HG02870 (cell line): Measurements from ENCODE around the gene ADGRL3.

Experiments
- ATAC-seq: cut with Tn5 transposase; IDR thresholded peaks from one replicate; pipeline ENCODE4 v1.9.1; 2021; ENCODE audit warnings: mild to moderate bottlenecking, moderate library complexity; ENCODE audit not compliant: unreplicated experiment

ADGRL3 gene

DNA sequence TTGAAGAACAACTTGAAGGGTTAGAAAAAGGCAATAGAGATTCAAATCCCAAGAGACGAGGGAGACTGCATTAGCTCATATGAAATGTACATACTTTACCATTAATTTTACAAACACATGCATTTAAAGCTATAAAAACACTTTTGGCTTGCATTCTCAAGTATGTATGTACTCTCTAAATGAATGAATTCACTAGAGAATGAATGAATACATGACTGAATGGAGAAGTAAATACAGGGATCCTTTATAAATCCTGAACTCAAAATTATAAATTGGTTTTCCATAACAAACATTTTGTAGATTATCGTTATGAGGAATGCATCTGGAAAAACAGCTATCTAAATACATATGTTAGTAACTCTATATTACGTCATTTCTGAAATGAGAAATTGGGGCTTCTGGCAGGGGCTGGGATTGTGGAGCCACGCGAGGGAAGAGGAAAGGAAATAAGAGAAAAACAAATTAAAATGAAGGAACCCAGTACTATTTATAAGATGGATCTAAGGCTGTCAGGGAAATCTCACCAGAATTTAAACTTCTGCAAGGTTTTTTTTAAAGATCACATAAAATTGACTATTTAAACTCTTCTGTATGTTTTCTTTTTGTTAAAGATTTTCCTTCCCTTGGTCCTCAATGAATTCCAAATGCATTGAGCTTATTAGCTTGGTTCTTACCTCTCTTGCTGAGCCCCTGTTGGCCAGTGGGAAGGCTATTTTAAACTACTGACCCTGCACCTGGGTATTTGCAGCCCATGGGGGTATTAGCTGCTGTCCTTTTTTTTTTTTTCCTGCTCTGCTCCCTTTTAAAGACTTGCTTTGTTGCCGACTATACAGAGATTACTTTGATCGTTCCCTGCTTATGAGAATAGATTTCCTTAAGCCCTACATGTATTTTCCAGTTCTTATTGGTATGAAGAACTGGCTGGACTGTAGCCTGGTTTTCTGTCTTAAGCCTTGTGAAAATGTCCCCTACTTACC lies 207.8 kb downstream of the ADGRL3 start:
- ATAC-seq: no peak

DNA sequence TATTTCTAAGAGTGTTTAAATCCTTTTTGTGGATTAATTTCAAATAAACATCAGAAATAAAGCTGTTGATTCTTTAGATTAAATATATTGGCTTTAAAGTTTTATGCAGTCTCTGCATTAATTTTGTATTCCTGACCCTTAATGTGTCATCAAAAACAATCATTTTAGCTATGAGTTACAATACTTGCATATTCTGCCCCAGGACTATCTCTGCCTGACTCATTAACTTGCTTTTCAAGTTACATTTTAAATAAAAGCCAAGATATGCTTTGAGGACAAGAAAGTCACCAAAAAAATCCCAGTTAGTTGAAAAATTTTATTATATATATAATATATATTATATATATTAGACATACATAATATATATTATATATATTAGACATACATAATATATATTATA lies 208.7 kb downstream of the ADGRL3 start:
- ATAC-seq: no peak

DNA sequence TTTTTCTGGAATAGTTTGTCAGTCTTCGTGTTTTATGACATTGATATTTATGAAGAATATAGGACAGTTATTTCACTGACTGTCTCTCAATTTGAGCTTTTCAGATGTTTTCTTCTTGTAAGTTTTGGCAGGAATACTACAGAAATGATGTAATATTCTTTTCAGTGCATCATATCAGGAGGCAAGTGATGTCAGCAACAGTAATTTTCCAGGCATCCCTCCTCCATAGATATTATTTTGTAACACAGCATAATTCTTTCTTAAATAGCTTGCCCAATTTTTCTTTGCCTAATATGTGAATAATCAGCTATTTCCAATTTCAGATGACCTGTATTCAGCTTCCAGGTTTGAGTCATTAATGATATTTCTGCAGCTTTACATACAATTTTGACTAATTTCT lies 211.1 kb downstream of the ADGRL3 start:
- ATAC-seq: no peak

DNA sequence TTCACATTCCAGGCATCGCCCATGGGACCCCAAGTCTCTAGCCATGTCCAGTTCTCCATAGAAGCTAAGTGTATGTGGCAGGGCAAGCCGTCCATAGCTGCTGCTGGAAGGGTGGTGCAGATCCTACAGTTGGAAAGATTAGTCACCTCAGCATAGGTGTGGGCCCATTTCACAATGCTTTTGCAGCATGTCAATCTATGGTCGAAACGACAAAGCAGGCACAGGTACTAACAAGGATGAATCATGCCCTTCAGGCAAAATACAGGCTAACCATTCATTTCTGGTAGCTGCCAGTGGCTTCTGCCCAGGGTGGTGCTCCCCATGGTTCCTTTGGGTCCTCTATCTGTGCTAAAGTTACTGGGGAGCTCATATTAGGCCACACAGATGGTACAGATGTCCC lies 225.2 kb downstream of the ADGRL3 start:
- ATAC-seq: no peak

DNA sequence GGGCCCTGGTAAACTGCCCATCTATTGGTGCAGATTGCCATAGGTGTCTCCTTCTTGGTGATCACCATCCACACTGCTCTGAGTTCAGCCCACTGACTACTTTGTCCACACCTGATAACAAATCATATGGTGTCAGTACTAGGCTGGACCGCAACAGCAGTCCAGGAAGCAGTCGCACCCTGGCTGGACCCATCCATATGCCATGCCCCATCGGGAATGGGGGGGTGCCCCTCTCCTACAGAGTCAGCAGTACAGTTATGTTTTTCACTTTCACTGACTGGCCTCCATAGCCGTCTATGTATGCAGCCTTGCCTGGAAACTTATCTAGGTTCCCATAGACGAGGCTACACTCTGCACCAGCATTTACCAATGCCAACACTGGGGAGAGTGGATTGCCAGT lies 226.1 kb downstream of the ADGRL3 start:
- no peak for ATAC-seq

DNA sequence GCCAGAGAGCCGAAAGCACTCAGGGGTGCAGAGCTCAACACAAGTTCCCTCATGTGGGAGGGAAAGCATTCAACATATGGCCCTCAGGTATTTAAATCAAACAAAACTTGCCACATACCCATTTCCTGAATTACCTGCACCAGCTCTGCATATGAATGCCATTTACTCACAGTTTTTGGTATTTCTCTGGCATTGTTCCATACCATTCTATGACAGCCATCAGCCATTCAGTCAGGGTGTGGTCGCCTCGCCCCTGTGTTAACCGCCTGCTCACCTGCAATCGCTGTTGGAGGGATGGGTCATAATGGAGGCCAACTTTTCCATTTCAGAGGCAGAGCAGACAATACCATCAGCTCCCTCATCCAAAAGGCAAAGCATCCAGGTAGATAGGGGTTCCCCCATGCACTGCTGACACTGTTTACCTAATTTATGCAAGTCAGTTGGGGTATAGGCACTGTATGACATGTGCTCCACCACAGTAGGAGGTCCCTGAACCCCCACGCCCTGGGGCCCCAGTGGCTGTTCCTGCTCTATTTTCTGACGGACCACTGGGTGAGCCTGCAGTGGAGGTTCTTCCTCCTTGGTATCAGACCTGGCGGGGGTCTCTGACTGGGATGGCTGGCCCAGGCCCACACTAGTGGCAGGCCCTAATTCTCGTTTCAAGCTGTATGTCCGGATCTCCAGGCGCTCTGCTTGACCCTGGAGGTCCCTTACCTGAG lies 227.1 kb downstream of the ADGRL3 start:
- ATAC-seq: no peak

DNA sequence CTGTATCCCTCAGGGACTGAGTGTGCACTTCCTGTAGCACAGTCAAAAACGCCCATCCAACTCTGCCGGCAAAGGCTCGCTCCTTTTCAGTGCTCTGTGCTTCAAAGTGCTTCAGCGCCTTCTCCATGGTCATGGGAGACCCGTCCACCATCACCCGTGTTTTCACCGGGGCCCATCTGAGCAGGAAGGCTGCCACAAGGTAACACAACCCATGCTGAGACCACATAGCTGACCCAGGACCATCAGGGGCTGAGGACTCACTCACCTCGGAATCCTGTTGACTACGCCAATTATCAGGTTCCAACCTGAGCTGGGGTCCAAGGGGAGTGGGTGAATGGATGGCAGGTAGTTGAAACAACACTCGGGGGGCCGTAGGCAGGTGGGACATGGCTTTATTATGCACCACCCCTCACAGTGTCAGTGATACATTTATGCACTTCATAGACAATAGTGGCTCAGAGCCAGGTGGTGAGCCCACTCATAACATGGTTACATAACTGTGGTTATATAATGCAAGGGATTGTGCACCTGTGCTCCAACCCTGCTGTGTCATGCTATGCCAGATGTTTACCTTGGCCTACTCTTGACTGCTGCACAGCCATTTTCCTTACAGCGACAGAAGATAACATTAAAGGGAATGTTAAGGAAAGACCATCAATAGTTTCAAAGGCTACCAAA lies 227.8 kb downstream of the ADGRL3 start:
- ATAC-seq: no peak

DNA sequence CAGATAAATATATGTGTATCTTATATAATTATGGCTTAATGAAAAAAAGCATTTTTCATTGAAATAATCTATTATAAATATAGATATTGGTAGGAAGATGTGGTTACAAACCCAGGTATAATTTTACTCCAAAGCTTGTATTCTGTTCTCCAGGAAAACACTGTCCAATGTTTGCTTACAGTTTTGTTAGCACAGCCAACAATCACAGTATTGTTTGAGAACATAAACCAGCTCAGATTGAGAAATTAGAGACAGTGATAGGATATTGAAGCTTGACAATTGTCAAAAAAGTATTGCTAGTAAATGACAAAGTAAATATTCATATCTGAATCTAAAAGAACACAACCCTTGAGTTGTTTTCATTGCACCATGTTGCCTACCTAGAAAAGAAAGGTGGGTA lies 228.8 kb downstream of the ADGRL3 start:
- ATAC-seq: no peak

DNA sequence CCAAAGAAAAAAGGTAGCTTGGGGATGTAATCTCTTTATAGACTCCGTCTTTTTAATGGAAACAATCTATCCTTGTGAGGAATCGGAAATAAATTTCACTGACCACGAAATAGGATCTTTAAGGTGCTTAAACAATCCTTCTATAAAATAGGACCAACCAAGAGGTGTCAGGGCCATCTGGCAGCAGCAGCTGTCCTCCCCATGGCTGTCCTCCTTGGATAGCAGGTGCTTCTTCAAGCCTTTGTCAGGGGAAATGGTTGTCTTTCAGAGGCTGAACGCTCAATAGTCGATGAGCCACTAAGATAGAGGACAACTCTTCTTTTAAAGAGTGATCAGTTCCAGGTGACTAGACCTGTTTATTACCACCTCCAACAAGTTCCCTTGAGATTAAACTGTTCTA lies 231.0 kb downstream of the ADGRL3 start:
- ATAC-seq: no peak

DNA sequence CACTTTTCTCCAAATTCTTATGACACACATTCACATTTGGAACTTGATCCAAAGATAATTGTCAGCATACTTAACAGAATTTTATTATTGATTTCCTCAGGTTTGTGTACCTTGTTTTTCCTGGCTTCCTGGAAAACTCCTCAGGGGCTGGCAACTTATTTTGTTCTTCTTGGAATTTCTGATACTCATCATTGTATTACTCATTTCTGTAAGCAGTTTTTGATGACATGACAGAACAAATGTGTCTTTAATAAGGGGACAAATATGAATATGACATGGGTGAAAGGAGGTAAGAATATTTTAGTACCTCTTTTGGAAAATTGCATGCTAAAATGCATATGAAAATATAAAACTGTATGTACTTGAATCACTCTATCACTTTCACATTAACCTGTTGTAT lies 237.8 kb downstream of the ADGRL3 start:
- ATAC-seq: no peak

DNA sequence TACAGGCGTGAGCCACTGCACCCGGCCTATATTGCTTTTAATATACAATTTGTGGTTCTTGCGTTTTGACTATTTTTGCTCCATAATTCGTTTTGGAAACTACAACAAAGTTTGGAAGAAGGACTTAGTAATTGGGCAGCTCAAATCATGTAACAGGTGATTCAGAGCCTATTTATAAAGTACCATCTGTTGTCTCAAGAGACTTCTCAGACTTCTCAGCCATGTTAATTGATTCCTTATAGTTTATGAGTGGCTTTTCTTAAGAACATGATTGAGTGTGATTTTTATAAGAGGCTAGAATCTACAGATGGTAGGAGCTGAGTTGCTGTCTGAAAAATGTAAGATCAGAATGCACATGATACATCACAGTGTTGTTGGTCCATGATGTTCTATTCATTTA lies 240.2 kb downstream of the ADGRL3 start:
- no peak for ATAC-seq

DNA sequence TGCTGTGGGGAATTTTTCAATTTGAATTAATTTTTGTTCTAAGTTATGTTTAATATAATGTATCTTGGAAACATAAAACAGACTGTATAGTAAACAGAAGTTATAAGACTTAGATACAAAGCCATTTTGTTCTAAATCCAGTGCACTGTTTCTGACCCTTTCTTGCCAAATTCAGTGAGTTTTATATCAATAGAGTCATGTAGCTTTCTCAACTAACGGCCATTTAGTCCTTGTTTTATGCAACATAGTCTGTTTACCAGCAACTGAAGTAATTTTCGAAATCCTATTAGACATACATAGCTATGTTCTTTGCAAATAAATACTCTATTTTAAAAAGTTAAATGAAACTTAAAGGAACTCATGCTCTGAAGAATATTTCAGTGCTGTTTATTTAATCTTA lies 242.8 kb downstream of the ADGRL3 start:
- no peak for ATAC-seq

DNA sequence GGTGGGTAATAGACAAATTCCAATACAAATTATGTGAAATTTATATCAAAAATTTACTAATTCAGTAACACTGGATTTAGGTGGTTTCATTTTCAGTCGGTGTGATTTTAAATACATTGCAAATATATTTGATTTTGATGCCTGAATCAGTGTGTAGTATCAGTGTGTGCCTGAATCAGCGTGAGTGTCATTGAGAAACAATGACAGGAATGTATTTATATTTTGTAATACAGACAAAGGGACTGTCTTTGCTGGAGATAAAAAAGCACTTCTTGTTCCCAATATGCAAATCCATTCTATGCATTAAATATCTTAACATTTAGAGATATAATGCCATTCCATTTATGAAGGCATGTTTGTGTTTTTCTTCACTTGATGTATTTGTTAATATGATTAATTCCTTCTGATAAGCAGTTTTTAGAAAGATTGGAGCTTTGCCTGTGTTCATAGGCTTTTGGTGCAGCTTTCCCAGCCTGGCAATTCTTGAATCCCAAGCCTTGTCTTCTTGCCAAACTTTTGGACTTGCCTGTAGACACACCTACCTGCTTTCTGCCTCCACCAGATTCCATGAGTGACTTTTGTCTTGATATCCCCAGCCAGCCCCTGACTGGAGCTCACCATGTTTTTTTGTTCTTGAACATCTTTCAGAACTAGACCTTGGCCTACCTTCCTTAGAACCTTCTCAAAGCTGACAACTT lies 243.8 kb downstream of the ADGRL3 start:
- ATAC-seq: no peak

DNA sequence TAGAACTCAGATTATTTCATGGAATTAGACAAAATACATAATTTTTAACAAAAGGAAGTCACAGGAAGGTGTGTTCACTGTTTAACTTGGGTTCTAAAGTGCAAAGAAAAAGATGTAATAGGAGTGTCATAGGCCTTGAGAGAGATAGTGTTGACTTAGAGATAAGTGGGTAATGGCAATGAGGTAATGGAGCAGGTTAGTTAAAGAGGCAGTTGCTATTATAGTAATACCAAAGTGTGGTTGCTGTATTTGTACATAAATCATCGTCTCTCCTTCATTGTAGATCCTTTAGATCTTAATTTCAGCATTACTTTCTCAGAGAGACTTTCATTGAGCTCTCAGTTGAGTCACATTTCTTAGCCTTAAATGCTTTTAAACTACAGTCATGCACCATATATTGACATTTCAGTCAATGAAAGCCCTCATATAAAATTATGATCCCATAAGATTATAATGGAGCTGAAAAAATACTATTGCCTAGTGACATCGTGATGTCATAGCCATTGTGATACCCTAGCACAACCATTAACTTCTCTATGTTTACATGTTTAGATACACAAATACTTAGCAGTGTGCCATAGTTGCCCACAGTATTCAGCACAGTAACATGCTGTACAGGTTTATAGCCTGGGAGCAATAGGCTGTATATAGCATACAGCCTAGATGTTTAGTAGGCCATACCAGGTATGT lies 245.4 kb downstream of the ADGRL3 start:
- no peak for ATAC-seq

DNA sequence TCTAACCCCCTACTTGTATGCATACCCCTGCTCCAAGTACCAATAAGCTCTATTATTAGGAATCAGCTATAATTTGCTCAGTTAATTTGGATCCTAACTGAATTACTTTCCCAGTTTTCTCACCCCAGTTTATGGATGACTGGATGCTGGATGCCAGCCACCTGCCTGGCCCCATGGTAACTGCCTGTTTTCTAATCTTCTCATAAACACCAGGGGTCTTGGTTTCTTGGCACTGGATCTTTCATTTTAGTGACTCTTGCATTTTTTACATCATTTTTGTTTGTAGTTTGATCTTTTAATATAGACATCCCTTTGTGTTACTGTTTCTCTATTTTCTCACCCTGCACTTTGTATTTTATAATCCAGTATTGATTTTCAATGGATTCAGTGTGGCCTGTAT lies 246.8 kb downstream of the ADGRL3 start:
- no peak for ATAC-seq

DNA sequence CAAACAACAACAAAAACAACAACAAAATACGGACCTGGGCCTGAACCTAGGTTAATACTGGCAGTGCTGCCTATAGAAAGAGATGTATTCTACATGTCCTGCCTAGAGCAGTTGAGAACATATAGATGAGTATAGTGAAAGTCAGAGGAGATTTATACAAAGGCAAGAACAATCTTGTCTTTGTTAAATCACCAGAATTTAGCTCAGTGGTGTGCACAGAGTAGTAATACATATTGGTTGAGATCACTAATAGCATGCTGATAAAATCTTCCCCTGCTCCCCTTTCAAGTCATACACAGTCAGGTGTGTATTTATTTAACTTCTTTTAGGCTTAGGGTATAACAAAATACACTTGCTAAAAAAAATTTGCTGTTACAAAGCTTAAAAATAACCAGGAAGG lies 247.8 kb downstream of the ADGRL3 start:
- no peak for ATAC-seq

DNA sequence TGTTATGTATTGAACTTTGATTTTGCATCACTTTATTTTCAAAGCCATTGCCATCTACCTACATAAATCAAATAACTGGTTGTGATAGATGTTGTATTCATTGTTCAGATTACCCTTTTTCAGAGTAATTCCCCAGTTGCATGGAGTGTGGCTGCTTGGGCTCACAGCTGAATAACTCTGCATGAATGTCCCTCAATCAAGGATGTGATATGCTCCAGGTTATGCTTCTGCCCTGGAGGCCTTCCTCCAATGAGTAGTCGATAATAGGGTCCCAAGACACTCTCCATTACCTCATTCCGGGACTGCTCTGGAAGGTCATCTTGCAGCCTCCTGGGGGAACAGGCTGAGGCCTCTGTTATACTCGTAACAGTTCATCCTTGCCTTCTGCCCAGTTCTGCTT lies 251.8 kb downstream of the ADGRL3 start:
- ATAC-seq: no peak

DNA sequence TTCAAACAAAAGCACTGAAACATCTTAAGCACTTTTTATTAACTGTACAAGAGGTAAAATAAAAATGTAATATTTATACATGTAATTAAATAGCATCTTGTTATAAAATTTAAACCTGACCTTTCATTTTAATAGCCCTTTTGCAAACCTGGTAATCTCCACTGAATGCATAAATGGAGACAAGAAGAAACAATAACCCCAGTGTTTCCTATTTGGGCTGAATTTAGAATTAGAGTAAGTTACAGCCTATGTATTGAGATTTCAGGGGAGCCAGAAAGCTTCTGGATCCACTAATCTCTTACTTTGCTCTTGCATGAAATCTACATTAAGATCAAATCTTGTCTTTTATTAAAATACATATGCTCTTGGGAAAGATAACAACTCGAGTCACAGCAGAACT lies 261.8 kb downstream of the ADGRL3 start:
- no peak for ATAC-seq

DNA sequence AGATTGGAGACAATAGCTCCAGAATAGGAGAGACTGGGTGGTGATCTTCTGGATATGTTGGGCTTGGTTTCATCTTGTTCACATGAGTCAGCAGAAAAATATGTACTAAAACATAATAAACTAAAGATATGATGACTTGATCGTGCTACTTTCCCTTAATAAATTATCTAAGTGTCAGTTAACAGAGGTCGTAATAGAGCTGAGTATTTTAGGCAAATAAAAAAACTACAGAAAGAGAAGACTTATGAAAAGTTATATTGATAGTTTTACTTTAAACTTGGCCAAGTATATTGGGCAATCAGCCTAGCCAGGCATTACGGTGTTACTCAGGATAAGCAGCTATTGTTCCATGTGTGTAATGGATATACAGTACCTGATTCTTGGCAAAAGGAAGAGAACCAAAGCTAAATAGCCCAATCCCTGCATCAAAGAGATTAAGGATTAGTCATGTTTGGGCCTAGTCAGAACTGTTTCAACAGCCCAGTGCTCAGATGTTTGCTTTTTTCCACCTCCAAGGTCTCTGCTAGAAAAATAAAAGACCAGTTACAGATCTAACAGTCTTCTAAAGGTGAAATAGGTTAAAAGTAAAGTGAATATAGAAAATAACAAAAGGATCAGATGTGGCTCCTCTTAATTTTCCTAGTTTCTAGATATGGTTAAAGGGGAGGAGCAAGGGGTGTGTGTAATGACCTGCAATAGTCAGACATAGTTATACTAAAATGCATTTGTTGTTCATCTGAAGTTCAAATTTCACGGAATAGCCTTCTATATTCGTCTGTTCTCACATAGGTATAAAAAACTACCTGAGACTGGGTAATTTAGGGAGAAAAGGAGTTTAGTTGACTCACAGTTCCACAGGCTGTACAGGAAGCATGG lies 262.6 kb downstream of the ADGRL3 start:
- ATAC-seq: no peak
